SK-N-DZ (cell line): ENCODE results near the gene KLHL13.

Experiments used
- DNase-seq: peaks from one replicate; pipeline ENCODE4 v3.0.0-alpha.2; 2015; ENCODE audit warnings: low spot score
- small RNA-seq, 2 experiments: library from RNA; depleted of rRNA; stranded (forward); fragments of <200 nt; gene quantifications; one replicate each; pipeline ENCODE3, GENCODE V24; 2014

The KLHL13 gene

DNA sequence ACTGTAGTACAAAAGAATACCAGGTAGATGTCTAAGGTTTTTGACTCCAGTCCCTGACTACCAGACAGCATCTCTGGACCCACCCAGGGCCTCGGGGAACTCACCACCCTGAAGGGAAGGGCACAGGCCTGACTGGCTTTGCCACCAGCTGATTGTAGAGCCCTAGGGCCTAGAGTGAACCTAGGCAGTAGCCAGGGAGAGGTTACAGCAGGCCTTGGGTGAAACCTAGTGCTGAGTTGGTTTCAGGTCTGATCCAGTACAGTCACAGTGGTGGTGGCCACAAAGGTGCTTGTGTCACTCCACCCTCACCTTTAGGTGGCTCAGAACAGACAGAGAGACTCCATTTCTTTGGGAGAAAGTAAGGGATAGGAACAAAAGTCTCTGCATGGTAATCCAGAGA lies 244.8 kb downstream of the KLHL13 start:
- no peak for DNase-seq

DNA sequence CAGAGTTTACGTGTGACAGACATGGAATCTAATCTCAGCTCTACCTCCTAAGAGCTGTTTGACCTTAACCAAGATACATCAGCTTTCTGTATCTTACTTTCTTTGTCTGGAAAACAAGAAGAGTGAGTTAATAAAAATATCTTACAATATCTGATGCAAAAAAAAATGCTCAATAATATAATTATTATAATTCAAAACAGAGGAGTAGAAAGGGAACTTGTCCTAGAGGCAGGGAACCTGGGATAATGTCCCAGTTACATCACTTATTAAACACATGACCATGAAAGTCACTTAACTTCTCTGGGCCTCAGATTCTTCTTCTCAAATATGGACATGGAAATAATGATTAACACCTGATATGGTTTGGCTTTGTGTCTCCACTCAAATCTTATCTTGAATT lies 256.1 kb downstream of the KLHL13 start:
- no peak for DNase-seq

DNA sequence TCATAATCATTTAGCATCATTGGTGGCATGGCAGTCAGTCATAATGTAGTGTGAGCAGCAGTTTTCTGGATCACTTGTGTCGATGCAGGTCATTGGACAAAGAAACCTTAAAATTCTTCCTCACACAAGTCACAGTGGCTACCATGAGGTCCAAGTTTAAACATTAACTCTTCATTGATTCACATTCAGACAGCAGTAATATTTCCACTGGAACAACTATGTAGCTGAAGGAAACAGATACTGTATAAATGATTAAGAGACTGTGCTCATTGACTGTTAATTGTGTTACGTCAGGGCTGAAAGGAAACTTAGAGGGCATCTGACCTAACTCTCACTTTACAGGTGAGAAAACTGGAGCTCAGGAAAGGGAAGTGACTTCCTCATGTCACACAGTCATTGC lies 261.8 kb downstream of the KLHL13 start:
- no peak for DNase-seq

DNA sequence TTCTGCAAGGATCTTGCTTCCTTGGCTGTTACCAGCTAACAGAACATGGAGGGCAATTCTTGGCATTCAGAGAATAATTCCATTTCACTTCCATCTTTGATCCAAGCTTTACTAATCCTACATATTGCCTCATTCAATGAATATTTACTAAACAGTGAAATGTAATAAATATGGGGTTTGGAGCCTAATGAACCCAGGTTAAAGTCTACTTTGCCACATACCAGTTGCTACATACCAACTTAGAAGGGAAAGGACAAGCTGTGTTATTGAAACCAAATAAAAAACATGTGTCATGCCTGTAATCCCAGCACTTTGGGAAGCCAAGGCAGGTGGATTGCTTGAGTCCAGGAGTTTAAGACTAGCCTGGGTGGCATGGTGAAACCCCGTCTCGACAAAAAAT lies 265.6 kb downstream of the KLHL13 start:
- DNase-seq: no peak

Small RNA genes lying within 50 kb of the gene (small RNA-seq; reads per million reads assigned to genes)
- gene RF00019 (0 reads per million in 2 experiments), gene TUBB4BP3 (0 reads per million in 2 experiments)
